RCC 7860 (cell line): ENCODE results near the gene IVL.
A peak's percentile ranks its signal among the peaks of the same experiment; 100 is the strongest.

Experiments used
- DNase-seq: peaks from one replicate; pipeline ENCODE4 v3.0.0-alpha.2; 2015; ENCODE audit warnings: low spot score
- FAIRE-seq: peaks from 2 replicates; lab custom pipeline; 2012; peaks lifted over from hg19 to GRCh38; lab: Jason Lieb, UNC

The IVL gene

DNA sequence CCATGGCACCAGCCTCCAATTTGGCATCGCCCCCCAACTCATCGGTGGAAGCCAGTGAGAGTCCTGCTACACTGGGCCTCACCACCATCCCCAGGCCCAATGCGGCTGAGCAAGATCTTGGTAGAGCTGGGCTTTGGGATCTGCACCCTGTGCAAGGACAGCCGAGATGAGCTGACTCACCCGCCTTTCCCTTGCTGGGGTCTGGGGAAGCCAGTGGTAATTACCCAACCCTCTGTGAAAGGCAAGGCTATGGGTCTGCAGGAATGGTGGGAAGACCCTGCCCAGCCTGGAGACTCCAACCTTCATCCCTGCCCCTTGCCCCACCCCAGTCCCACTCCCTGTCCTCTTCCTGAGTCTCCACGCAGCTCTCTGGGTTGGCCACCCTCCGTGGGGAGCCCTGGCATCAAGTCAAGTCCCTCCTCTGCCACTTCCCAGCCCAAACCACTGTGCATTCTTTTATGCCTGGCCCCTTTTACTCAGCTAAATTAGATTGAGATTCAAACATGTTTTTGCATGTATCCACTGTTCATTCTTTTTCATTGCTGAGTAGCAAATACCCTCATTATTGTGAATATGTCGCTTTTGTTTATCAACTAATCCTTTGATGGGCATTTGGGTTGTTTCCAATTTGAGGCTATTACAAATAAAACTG, 21.5 kb upstream of the IVL start:
- DNase-seq, result no peak
- FAIRE-seq, result no peak

DNA sequence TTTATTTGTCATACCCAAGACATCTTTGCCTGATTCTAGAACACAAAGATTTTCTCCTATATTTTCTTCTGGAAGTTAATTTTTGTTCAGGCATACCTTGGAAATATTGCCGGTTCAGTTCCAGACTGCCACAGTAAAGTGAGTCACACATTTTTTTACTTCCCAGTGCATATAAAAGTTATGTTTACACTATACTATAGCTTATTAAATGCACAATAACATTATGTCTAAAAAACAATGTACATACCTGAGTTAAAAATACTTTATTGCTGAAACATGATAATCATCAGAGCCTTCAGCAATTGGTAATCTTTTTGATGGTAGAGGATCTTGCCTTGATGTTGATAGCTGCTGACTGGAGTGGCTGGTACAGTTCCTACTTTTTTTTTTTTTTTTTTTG, 20.2 kb upstream of the IVL start:
- no peak for DNase-seq
- no peak for FAIRE-seq

DNA sequence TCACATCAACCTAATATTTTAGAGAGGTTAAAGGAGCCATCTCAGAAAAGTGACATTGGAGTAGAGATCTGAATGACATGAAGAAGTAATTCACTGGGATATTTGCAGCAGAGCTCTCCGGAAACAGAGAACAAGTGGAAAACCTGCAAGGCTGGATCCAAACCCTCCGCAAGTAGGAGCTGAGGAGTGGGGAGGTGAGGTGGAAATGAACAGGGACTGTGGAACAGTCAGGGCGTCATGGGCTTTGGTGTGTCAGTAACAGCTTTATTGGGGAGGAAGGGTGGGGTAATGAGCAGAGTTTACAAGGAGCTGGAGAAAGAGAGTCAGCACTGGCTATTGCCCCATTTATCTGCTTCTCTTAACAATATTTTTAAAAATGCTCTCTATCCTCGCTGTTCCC, 9.3 kb upstream of the IVL start:
- no peak for FAIRE-seq
- no peak for DNase-seq

DNA sequence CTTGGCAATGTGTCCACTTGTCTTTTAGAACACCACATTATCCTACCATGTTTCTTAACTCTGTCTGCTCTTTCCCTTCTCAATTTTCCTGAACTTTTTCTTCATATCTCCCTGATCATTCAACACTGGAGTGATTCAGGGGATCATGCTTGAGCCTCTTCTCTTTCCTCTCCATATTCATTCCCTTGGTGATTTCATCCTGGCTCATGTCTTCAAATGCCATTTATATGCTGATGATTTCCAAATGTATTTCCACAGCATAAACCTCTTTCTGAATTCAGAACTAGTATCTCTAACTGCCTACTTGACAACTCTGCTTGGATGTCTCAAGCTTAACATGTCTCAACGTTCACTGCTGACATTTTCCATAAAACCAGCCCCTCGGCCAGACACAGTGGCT, 8.5 kb upstream of the IVL start:
- no peak for FAIRE-seq

DNA sequence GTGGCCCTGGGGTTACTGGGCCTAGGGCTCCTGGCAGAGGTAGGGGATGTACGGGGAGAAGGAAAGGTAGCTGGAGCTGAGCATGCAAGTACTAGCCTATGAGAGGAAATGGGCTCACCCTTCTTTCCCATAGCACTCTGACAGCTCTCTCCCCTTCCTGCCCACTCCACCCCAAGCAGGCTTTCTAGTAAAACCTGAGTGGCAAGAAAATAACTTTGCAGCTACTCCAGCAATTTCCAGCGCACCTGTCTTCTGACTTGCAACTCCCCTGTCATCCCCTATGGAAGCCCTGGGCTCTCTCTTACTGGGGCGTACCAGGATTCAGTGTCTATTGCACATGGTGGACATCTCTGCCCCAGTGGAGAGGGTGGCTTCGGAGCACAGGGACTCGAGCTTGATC, 6.7 kb upstream of the IVL start:
- DNase-seq (no peak), FAIRE-seq (no peak)

More for the DNA sequence above, 8.5 kb upstream of the IVL start:
- DNase-seq, result no peak

DNA sequence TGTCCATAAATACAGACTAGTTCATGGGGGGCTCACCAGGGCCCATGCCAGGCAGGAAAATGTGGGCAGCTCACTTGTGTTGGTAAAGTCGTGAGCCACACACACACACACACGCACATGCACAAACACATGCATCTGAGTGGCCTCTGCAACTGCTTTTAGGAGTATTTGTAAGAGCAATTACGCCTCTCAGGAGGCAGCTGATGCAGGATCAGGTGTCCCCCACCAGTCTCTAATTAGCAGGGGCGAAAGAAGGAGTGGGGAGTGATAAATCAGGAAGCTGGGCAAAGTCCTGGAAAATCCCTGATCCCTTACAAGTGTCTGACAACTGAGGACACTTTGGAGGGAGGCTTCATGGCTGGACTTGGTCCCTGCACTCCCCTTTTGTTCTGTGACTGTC, 5.7 kb upstream of the IVL start:
- DNase-seq, result no peak

DNA sequence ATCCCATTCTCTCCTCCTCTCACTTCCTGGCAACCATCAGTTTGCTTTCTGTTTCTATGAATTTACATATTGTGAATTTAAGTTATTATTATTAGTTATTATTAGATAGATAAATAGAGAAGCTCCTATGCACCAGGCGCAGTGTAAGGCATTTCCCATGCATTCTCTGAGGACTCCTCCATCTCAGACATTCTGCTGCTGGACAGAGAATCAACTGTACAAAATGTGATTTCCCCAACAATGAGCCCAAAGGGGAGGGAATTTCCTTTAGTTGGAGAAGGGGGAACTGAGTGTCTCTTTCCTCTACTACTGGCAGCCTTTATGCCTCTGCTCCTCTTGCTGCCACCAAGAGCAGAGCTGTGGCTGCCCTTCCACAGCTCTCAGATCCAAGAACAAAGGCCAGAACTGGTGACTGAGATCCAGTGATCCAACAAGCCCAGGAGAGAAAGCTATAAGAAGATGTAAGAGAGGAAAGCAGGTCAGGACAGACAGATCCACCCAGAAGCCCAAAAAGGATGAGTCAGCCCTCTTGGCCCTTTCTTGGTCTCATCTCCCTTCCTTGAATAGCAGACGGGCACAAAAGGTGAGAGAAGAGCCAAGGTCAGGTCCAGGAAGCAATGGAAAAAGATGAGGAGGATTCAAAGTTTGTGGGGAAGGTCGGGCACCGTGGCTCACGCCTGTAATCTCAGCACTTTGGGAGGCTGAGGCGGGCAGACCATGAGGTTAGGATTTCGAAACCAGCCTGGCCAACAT, 3.5 kb upstream of the IVL start:
- DNase-seq, result no peak
- FAIRE-seq, result no peak

More for the DNA sequence above, 5.7 kb upstream of the IVL start:
- FAIRE-seq, result no peak

DNA sequence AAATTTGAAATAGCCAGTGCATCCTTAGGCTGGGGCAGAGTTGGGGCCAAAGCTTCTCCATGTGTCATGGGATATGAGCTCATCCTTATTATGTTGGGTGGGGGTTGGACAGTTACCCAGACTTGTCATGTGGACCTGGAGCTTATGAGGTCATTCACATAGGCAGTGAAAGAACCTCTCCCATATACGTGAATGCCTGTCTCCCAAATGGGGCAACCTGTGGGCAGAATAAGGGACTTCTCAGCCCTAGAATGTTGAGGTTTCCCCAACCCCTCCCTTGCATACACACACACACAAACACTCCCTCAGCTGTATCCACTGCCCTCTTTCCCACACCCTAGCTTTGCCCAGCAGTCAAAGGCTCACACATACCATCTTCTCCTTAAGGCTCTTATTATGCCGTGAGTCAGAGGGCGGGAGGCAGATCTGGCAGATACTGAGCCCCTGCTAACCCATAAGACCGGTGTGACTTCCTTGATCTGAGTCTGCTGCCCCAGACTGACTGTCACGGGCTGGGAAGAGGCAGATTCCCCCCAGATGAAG, 2.3 kb upstream of the IVL start:
- DNase-seq (peak; percentile 57), FAIRE-seq (no peak)

DNA sequence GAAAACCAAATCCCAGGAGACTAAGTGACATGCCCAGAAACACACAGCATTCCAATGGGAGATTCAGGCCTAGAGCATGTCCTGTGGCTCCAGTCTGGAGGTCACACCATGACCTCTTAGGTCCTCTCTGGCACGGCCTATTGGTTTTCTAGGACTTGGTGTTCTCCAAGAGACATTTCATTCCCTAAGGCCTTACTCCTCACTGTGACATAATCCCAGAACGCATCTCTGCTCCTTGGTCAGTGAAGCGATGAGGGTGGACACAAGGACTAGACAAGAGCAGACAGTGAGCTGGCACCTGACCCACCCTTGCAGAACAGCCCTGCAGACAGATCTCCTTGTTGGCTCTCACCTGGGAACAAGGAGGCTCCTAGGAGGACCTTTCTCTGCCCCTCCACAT, 860 bp downstream of the IVL start:
- no peak for FAIRE-seq
- peak; percentile 17 for DNase-seq

DNA sequence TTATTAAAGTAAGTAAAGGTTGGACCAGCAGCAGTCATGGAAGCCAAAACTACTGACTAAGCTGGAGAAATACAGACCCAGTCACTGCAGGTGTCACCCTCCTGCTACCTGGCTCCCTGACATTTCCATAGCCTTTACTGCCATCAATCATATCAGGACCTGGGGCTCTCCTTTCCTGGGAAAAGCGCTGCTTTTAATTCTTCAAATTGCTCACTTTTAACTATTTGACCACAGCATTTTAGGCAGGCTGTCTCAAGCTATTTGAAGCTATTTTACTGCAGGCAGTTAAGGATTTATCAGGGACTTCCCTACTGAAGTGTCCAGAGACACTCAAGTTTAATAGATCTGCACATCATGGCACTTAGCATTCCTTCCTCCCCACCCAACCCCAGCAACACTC, 4.1 kb downstream of the IVL start:
- no peak for DNase-seq
- FAIRE-seq, result no peak

DNA sequence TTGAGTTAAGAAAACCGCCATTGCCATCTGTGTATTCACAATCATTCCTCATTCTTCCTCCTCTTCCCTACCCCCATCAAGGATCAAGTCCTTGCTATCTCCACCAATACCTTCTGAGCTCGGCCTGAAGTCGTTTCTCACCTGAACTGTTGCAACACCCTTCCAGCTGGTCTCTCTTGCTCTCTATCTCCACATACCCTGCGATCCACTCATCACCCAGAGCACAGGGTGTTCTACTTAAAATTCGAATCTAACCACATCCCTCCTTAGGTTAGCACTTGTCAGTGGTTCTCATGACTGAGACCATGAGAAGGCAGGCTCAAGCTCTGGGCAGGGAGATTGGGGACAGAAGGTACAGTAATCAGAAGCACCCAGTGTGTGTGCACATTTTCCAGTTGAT, 4.6 kb downstream of the IVL start:
- no peak for DNase-seq
- FAIRE-seq, result no peak

DNA sequence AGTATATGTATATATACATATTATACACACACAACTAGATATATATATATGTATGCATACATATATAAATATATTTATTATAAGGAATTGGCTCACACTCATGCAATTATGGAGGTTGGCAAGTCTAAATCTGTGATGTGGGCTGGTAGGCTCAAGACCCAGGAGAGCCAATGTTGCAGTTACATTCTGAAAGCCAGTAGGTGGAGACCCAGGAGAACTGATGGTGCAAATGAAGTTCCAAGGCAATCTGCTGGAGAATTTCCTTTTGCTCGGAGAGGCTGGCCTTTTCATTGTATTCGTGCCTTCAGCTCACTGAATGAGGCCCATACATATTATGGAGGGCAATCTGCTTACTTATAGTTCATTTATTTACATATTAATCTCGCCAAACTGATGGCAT, 9.4 kb downstream of the IVL start:
- DNase-seq, result no peak
- FAIRE-seq, result no peak

DNA sequence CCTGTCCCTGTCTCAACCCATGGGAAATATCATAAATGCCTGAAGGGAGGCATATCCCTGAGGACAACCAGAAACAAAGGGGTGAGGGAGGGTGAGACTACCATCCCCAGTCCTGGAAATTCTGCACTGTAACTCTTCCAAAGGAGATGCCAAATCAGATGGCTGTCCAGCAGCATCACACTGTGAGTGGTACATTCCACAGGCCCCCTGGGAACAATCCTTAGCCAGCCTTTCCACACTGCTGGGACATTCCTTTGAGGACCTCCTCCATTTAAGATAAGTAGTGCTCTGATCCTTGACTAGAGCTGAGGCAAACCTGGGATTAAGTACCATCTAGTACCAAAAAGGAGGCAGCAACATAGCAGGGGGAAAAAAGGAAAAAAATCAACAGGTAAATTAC, 10.7 kb downstream of the IVL start:
- no peak for DNase-seq
- FAIRE-seq, result no peak

DNA sequence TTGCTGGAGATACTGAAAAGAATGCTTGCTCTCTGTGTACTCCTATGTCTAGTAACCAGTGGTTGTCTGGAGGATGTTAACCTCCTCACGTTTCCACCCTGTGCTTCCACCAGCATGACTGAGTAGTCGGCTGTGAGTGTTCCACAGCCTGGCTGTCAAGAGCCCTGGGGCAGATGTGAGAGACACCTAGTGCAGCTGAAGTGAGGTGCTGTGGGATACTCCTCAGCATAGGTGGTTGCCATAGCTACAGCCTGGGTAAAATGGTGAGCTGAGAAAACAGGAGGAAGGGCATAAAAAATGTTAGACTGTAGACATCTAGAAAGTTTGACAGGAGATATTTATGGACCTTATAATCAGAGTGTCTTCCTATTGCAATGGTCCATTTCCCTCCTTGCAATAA, 15.8 kb downstream of the IVL start:
- no peak for FAIRE-seq
- no peak for DNase-seq

DNA sequence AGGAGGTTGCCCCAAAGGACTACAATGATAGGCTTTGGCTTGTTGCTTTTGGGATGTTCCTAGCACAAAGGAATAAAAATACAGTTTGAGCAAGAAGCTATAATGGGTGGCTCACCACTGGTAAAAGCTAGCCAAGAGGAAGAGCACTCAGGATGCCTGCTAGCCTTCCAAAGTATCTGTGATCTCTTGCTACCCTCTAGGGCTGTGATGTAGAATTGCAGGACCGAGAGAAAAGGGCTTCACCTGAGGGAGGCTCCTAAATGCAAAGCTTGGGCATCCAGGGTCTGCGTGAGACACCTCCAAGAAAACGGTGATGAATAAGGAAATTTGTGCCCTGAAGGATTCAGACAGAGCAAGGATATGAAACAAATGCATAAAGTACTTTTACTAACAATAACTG, 17.7 kb downstream of the IVL start:
- no peak for FAIRE-seq
- no peak for DNase-seq

DNA sequence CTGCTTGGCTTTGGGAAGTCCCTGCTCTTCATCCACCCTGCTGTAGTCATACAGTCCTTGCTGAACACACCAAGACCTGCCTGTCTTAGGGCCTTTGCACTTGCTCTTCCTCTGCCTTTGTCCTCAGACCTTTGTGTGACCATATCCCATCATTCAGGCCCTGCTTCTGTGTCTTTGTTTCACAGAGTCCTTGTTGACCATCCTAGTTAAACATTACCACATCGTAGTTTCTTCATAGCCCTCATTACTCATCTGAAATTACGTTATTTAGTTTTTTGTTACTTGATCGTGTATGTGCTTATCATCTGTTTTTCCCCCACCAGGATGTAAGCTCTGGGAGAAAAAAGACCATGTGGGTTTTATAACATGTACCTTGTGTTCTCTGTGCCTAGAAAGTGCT, 20.3 kb downstream of the IVL start:
- no peak for DNase-seq
- no peak for FAIRE-seq

DNA sequence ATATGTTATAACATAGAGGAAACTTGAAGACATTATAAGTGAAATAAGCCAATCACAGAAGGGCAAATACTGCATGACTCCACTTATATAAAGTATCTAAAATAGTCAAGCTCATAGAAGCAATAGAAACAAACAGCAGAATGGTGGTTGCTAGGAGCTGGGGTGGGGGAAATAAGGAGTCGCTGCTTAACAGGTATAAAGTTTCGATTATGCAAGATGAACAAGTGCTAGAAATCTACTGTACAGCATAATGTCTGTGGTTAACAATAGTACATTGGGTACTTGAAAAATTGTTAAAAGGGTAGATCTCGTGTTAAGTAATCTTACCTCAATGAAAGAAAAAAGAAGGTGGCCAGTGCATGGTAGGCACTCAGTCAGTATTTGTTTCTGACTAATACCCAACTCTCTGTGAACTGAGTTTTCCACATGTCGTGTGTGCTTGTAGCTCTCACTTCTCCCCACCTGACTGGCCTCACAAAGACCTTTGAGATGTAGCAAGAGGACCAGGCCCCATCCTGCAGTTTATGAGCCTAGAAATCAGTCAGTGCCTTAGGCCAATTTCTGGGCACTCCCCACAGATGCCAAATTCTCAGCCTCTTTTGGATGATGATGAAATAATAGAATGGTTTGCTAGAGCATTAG, 23.9 kb downstream of the IVL start:
- DNase-seq (no peak), FAIRE-seq (no peak)

DNA sequence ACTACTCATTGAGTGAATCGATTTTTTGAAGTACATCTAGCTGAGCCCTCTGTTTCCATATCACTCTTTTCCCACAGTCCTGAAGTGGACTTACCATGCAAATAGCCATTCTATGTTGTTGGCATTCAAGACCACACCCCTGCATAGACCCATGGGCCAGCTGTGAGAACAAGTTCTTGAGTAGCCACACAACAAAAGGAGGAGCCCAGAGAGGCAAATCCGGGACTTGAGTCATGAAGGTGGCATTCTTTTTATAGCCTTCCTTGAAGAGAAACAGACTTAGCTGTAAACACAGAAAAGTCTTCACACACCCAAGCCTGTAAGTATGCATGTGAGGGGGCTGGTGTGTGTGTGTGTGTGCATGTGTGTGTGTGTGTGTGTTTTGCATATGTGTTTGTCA, 24.9 kb downstream of the IVL start:
- DNase-seq (no peak), FAIRE-seq (no peak)

DNA sequence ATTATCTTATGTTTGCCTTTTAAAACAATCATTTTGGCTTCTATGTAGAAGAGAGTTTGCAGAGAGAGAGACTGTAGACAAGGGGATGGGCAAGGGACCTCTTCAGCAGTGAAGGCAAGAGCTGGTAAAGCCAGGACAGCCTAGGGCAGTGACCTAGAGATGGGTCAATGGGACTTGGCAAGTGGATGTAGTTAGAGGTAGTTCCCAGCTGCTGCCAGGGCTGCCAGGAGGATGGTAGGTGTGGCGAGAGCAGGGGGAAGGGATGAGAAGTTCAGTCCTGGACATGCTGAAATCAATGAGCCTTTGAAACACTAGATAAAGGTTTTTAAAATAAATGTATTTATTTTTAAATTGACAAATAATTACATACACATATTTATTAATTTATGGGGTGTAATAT, 32.3 kb downstream of the IVL start:
- FAIRE-seq, result no peak
- DNase-seq, result no peak

DNA sequence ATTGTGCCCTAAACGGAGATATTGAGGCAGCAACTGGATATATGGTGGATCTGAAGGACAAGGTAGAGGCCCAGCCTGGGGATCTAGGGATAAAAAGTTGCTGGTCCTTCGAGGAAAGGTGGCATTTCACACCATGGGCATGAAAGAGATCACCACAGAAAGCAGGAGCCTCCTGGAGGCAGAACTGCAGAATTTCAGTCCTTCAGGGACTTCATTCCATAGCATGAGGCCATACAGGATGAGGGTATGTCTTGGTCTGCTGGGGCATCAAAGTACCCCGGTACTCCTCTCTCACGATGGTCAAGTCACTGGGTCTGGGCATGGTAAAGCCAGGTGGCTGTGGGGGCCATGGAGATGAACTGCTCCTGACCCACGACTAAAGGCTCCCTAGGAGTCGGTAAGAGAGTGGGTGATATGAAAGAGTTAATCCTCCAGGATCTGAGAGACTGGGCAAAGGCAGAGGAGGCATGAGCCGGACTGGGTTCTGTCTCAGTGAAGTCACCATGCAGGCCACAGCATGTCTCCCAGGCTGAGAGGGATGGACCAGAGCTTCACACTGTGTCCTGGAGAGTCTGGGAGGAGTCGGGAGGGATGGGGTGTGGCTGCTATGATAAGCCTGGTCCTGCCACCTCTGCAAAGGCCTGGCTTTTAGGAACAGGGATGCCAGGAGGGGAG, 32.8 kb downstream of the IVL start:
- no peak for FAIRE-seq

DNA sequence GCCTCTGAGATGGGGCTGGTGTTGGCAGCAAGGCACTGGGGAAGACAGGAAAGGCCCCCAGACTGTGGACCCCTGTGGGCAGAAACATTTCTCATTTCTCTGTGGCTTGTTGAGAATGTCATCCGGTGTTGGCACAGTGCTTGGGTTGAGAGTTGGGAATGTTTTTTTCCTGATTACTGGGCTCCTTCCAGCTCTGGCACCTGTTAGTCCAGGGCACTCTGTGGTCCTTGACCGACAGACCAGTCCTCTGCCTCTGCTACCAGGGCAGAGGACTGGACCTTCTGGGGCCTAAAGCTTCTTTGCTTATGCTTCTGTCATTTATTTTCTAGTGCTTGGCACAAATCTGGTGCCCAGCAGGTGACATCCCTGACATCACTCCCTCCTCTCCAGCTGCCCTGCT, 33.8 kb downstream of the IVL start:
- DNase-seq (no peak), FAIRE-seq (no peak)

More for the DNA sequence above, 32.8 kb downstream of the IVL start:
- no peak for DNase-seq
